H1 (cell line): ENCODE measurements around the gene FUT6.

Experiments used
- POLR2A ChIP-seq, 2 experiments: IDR thresholded peaks; 1 replicate in 1 of 2; 2 replicates in 1 of 2; pipeline ENCODE4 v1.6.1; 2011; ENCODE audit warnings: low read depth in 2 of 2, low read length in 2 of 2, mild to moderate bottlenecking in 2 of 2; ENCODE audit errors: control extremely low read depth in 1 of 2
- SP1 ChIP-seq: IDR thresholded peaks from 2 replicates; pipeline ENCODE4 v1.6.1; 2011; ENCODE audit warnings: low read depth, low read length
- TAF1 ChIP-seq: IDR thresholded peaks from 2 replicates; pipeline ENCODE4 v1.6.1; 2011; ENCODE audit warnings: mild to moderate bottlenecking, low read depth, low read length
- TEAD4 ChIP-seq: IDR thresholded peaks from 2 replicates; pipeline ENCODE4 v1.6.1; 2012; ENCODE audit warnings: low read depth, low read length, inconsistent platforms, mixed read lengths
- TF ChIP-seq, protein P1 (sequence below), 3 experiments: IDR thresholded peaks; 1 replicate in 2 of 3; 2 replicates in 1 of 3; pipeline versions ENCODE4 v1.5.1 to v1.6.1; 2011; ENCODE audit warnings: low read length in 3 of 3, mild to moderate bottlenecking in 3 of 3, inconsistent platforms in 2 of 3, low read depth in 1 of 3, moderate library complexity in 1 of 3; ENCODE audit not compliant: insufficient read depth in 1 of 3; ENCODE audit errors: control extremely low read depth in 1 of 3

GRCh38 chr19:5821521-5822180 is 17.9 kb downstream of the FUT6 start:
- TF ChIP-seq POLR2A (IDR thresholded peaks at IDR 0.05; ENCODE audit: control extremely low read depth in 1 of 2, low read depth in 2 of 2, low read length in 2 of 2) = no peak
- TF ChIP-seq, protein P1, sequence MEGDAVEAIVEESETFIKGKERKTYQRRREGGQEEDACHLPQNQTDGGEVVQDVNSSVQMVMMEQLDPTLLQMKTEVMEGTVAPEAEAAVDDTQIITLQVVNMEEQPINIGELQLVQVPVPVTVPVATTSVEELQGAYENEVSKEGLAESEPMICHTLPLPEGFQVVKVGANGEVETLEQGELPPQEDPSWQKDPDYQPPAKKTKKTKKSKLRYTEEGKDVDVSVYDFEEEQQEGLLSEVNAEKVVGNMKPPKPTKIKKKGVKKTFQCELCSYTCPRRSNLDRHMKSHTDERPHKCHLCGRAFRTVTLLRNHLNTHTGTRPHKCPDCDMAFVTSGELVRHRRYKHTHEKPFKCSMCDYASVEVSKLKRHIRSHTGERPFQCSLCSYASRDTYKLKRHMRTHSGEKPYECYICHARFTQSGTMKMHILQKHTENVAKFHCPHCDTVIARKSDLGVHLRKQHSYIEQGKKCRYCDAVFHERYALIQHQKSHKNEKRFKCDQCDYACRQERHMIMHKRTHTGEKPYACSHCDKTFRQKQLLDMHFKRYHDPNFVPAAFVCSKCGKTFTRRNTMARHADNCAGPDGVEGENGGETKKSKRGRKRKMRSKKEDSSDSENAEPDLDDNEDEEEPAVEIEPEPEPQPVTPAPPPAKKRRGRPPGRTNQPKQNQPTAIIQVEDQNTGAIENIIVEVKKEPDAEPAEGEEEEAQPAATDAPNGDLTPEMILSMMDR (IDR thresholded peaks at IDR 0.05; ENCODE audit: control extremely low read depth in 1 of 3, insufficient read depth in 1 of 3, low read depth in 1 of 3, low read length in 3 of 3) = no peak
- TF ChIP-seq TEAD4 = no peak
- TF ChIP-seq TAF1 = no peak
- TF ChIP-seq SP1 = no peak
